HepG2 (cell line): ENCODE results near the gene GDF7. TPM values are rescaled to one million over a fixed set of nuclear protein-coding genes. Genes with fewer than 3 reads are reported as not detected.

Experiments used
- CREB1 ChIP-seq, 2 experiments: fragments of 450-650 bp in 1 of 2; IDR thresholded peaks; 2 replicates each; pipeline ENCODE4 v1.6.1; 2016 to 2017; ENCODE audit warnings: control low read depth in 1 of 2, mild to moderate bottlenecking in 1 of 2, missing compliant biosample characterization in 1 of 2, missing genetic modification characterization in 1 of 2
- HDAC1 ChIP-seq: sonication (generic); formaldehyde crosslinking; IDR thresholded peaks from 2 replicates; pipeline ENCODE4 v1.5.1; 2020; ENCODE audit warnings: mild to moderate bottlenecking, missing genetic modification reagents
- MAFF ChIP-seq: IDR thresholded peaks from 2 replicates; pipeline ENCODE4 v1.6.1; 2011; ENCODE audit warnings: low read depth, low read length, improper control_type of control experiment
- PHF21A ChIP-seq: sonication (generic); formaldehyde crosslinking; IDR thresholded peaks from 2 replicates; pipeline ENCODE4 v1.5.0; 2020; ENCODE audit warnings: mild to moderate bottlenecking, missing genetic modification reagents
- RBFOX2 ChIP-seq: fragments of 200-400 bp; formaldehyde crosslinking; IDR thresholded peaks from 2 replicates; pipeline ENCODE4 v1.6.1; 2017; ENCODE audit warnings: low read depth, mild to moderate bottlenecking, low read length
- TOE1 ChIP-seq: sonication (generic); formaldehyde crosslinking; IDR thresholded peaks from 2 replicates; pipeline ENCODE4 v1.4.0; 2020; ENCODE audit warnings: mild to moderate bottlenecking, missing genetic modification reagents
- ZMYM4 ChIP-seq: sonication (generic); formaldehyde crosslinking; IDR thresholded peaks from 2 replicates; pipeline ENCODE4 v1.8.1; 2023; ENCODE audit warnings: mild to moderate bottlenecking, missing genetic modification reagents
- ZNF264 ChIP-seq: sonication (generic); formaldehyde crosslinking; IDR thresholded peaks from 2 replicates; pipeline ENCODE4 v1.4.0; 2020; ENCODE audit warnings: missing genetic modification reagents
- ZNF296 ChIP-seq: sonication (generic); formaldehyde crosslinking; conservative IDR thresholded peaks from 2 replicates; pipeline ENCODE4 v1.5.0; 2020; ENCODE audit warnings: mild to moderate bottlenecking, missing genetic modification reagents
- ZNF432 ChIP-seq: sonication (generic); formaldehyde crosslinking; IDR thresholded peaks from 2 replicates; pipeline ENCODE4 v1.5.0; 2020; ENCODE audit warnings: missing genetic modification reagents, mild to moderate bottlenecking, borderline replicate concordance
- ZNF510 ChIP-seq: sonication (generic); formaldehyde crosslinking; IDR thresholded peaks from 2 replicates; pipeline ENCODE4 v1.4.0; 2020; ENCODE audit warnings: low read depth, mild to moderate bottlenecking, missing genetic modification reagents
- ZNF543 ChIP-seq: sonication (generic); formaldehyde crosslinking; IDR thresholded peaks from 2 replicates; pipeline ENCODE4 v1.4.0; 2020; ENCODE audit warnings: mild to moderate bottlenecking, missing genetic modification reagents
- ZNF761 ChIP-seq: sonication (generic); formaldehyde crosslinking; conservative IDR thresholded peaks from 2 replicates; pipeline ENCODE4 v1.4.0; 2020; ENCODE audit warnings: mild to moderate bottlenecking, missing genetic modification reagents
- ZNF776 ChIP-seq: sonication (generic); formaldehyde crosslinking; IDR thresholded peaks from 2 replicates; pipeline ENCODE4 v1.4.0; 2020; ENCODE audit warnings: mild to moderate bottlenecking, missing genetic modification reagents
- polyA plus RNA-seq, 8 experiments: library from polyadenylated mRNA; depleted of rRNA in 3 of 8; stranded (reverse) in 7 of 8; unstranded in 1 of 8; fragments of >200 nt; fragmentation: Illumina TruSeq in 4 of 8; extraction: Trizol in 4 of 8; gene quantifications; 2 replicates each; pipeline versions ENCODE4 v1.2.1 to v1.2.3, GENCODE V29; 2011 to 2016; ENCODE audit warnings: low read depth in 4 of 8, missing spikeins in 1 of 8, mixed read lengths in 1 of 8; ENCODE audit not compliant: insufficient read depth in 1 of 8
- total RNA-seq, 5 experiments: library from RNA; depleted of rRNA; stranded (reverse); fragments of >200 nt; fragmentation: Illumina TruSeq; extraction: Trizol; gene quantifications; 2 replicates each; pipeline ENCODE4 v1.2.3, GENCODE V29; 2016; ENCODE audit warnings: low read depth in 1 of 5
- TF ChIP-seq, protein P1 (sequence below): sonication (generic); formaldehyde crosslinking; IDR thresholded peaks from one replicate; pipeline ENCODE4 v1.5.1; 2020; ENCODE audit warnings: mild to moderate bottlenecking, missing genetic modification reagents; ENCODE audit errors: not compliant biosample characterization
- TF ChIP-seq, protein P2 (sequence below): sonication (generic); formaldehyde crosslinking; IDR thresholded peaks from 2 replicates; pipeline ENCODE4 v1.4.0; 2020; ENCODE audit warnings: low read depth, mild to moderate bottlenecking, missing genetic modification reagents
- TF ChIP-seq, protein P3 (sequence below): sonication (generic); formaldehyde crosslinking; IDR thresholded peaks from 2 replicates; pipeline ENCODE4 v1.4.0; 2020; ENCODE audit warnings: missing genetic modification reagents

Gene GDF7
- total and polyA plus RNA-seq, 2 of the 13 experiments (the other 11 are each of a cell fraction or from before 2014, with no cell fraction given) = 1.6 to 15.0 TPM

DNA sequence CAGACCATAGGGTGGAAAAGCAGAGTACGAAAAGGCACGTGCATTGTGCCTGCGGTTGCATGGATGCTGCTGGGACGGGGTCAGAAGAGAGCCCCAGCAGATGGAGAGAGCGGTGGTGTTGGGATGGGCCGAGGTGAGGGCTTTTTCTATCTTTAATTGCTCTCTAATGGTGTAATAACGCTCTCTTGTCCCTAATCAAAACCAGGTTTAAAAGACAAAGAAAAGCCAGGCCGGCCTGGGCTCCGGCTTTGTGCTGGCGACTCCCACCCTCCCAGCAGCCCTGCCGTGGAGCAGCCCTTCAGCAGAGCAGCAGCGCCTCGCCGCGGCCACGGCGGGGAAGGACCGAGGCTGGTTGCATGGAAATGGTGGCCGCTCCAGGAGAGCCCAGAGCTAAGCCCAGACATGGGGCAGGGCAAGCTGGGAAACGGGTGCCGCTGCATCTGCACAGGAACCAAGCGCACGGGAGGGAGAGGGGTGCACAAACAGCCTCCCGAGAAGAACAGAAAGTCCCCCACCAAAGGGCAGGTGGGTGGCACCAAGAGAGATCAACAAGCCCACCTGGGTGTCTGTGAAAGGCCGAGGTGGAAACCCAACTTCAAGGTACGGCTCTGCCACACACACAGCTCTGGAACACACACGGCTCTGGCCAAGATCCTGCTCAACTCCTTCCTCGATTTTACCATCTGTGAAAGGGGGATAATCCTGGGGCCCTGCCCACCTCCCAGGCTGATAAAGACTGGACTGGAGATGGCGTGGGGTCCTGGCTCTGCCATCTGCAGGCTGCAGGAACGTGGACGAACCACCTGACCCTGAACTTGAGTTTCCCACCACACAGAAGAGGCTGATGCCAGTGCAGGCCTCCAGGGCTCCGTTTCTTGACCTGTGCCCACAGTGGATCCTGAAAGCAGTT lies 31.0 kb upstream of the GDF7 start (continued):
- TF ChIP-seq, protein P1, sequence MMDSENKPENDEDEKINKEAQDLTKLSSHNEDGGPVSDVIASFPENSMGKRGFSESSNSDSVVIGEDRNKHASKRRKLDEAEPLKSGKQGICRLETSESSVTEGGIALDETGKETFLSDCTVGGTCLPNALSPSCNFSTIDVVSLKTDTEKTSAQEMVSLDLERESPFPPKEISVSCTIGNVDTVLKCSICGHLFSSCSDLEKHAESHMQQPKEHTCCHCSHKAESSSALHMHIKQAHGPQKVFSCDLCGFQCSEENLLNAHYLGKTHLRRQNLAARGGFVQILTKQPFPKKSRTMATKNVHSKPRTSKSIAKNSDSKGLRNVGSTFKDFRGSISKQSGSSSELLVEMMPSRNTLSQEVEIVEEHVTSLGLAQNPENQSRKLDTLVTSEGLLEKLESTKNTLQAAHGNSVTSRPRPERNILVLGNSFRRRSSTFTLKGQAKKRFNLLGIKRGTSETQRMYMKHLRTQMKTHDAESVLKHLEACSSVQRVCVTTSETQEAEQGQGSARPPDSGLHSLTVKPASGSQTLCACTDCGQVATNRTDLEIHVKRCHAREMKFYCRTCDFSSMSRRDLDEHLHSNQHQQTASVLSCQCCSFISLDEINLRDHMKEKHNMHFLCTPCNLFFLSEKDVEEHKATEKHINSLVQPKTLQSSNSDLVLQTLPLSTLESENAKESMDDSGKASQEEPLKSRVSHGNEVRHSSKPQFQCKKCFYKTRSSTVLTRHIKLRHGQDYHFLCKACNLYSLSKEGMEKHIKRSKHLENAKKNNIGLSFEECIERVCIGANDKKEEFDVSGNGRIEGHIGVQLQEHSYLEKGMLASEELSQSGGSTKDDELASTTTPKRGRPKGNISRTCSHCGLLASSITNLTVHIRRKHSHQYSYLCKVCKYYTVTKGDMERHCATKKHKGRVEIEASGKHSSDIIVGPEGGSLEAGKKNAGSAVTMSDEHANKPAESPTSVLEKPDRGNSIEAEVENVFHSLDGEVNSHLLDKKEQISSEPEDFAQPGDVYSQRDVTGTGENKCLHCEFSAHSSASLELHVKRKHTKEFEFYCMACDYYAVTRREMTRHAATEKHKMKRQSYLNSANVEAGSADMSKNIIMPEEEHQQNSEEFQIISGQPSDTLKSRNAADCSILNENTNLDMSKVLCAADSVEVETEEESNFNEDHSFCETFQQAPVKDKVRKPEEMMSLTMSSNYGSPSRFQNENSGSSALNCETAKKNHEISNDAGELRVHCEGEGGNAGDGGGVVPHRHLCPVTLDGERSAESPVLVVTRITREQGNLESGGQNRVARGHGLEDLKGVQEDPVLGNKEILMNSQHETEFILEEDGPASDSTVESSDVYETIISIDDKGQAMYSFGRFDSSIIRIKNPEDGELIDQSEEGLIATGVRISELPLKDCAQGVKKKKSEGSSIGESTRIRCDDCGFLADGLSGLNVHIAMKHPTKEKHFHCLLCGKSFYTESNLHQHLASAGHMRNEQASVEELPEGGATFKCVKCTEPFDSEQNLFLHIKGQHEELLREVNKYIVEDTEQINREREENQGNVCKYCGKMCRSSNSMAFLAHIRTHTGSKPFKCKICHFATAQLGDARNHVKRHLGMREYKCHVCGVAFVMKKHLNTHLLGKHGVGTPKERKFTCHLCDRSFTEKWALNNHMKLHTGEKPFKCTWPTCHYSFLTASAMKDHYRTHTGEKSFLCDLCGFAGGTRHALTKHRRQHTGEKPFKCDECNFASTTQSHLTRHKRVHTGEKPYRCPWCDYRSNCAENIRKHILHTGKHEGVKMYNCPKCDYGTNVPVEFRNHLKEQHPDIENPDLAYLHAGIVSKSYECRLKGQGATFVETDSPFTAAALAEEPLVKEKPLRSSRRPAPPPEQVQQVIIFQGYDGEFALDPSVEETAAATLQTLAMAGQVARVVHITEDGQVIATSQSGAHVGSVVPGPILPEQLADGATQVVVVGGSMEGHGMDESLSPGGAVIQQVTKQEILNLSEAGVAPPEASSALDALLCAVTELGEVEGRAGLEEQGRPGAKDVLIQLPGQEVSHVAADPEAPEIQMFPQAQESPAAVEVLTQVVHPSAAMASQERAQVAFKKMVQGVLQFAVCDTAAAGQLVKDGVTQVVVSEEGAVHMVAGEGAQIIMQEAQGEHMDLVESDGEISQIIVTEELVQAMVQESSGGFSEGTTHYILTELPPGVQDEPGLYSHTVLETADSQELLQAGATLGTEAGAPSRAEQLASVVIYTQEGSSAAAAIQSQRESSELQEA (CRISPR knock-in tag) = peak; percentile 79
- TF ChIP-seq CREB1 (IDR thresholded peaks at IDR 0.05) (no peak), CREB1 (CRISPR knock-in tag; IDR thresholded peaks at IDR 0.05) (no peak), ZNF761 (no peak; the same call in 1 of the 2 replicates), ZMYM4 (peak; percentile 79), HDAC1 (CRISPR knock-in tag) (no peak), ZNF264 (CRISPR knock-in tag) (0 out of 2 replicates have a peak, but pooled peaks have one; percentile 15), ZNF543 (0 out of 2 replicates have a peak, but pooled peaks have one; percentile 46), TOE1 (CRISPR knock-in tag) (peak; percentile 54; the same call in 1 of the 2 replicates), RBFOX2 (peak; percentile 50), ZNF510 (CRISPR knock-in tag) (peak; percentile 42; the same call in 1 of the 2 replicates), ZNF296 (CRISPR knock-in tag) (0 out of 2 replicates have a peak, but pooled peaks have one; percentile 60), ZNF432 (CRISPR knock-in tag) (no peak), PHF21A (CRISPR knock-in tag) (0 out of 2 replicates have a peak, but pooled peaks have one; percentile 47), ZNF776 (peak; percentile 59; the same call in 1 of the 2 replicates), MAFF (no peak)
- TF ChIP-seq, protein P2, sequence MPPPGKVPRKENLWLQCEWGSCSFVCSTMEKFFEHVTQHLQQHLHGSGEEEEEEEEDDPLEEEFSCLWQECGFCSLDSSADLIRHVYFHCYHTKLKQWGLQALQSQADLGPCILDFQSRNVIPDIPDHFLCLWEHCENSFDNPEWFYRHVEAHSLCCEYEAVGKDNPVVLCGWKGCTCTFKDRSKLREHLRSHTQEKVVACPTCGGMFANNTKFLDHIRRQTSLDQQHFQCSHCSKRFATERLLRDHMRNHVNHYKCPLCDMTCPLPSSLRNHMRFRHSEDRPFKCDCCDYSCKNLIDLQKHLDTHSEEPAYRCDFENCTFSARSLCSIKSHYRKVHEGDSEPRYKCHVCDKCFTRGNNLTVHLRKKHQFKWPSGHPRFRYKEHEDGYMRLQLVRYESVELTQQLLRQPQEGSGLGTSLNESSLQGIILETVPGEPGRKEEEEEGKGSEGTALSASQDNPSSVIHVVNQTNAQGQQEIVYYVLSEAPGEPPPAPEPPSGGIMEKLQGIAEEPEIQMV (CRISPR knock-in tag) = peak; percentile 33; the same call in 1 of the 2 replicates
- TF ChIP-seq, protein P3, sequence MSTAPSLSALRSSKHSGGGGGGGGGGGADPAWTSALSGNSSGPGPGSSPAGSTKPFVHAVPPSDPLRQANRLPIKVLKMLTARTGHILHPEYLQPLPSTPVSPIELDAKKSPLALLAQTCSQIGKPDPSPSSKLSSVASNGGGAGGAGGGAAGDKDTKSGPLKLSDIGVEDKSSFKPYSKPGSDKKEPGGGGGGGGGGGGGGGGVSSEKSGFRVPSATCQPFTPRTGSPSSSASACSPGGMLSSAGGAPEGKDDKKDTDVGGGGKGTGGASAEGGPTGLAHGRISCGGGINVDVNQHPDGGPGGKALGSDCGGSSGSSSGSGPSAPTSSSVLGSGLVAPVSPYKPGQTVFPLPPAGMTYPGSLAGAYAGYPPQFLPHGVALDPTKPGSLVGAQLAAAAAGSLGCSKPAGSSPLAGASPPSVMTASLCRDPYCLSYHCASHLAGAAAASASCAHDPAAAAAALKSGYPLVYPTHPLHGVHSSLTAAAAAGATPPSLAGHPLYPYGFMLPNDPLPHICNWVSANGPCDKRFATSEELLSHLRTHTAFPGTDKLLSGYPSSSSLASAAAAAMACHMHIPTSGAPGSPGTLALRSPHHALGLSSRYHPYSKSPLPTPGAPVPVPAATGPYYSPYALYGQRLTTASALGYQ = no peak
